IMR-90 (cell line): ENCODE data around the gene LYSMD4. TPM values are rescaled to one million over a fixed set of nuclear protein-coding genes. Genes with fewer than 3 reads are reported as not detected.

ENCODE experiments used
- ATAC-seq: fragments of 200-7000 bp; cut with Tn5 transposase; 2 replicates; pipeline ENCODE4 v1.9.1; 2020; ENCODE audit warnings: low read depth, mild to moderate bottlenecking, moderate library complexity
- BruUV-seq: library from RNA; stranded (reverse); fragments of 400-500 nt; replicated peaks from 2 replicates; lab custom pipeline; 2021; lab: Mats Ljungman, UMichigan
- CTCF ChIA-PET: fragments of 300-600 bp; formaldehyde crosslinking; extraction: SDS; loops from one replicate; lab custom pipeline; 2021; ENCODE audit warnings: antibody characterized with exemption; lab: Yijun Ruan, JAX
- POLR2A ChIA-PET: fragments of 300-600 bp; sonication (Branson Sonifier 250); formaldehyde crosslinking; loops from one replicate; lab custom pipeline; 2022; ENCODE audit warnings: antibody characterized with exemption; ENCODE audit not compliant: unreplicated experiment; lab: Charles Lee
- DNase-seq: peaks from one replicate; pipeline ENCODE4 v3.0.0; 2013
- H2AFZ ChIP-seq: replicated peaks from 2 replicates; pipeline ENCODE3; 2013; ENCODE audit warnings: low read length, mild to moderate bottlenecking; ENCODE audit not compliant: poor library complexity
- H2AK5ac ChIP-seq: 2 replicates; pipeline ENCODE4 v1.6.1; 2013; ENCODE audit warnings: low read depth, low read length, inconsistent platforms
- H2AK9ac ChIP-seq: replicated peaks from 2 replicates; pipeline ENCODE3; 2013; ENCODE audit warnings: mild to moderate bottlenecking, low read depth, low read length, moderate library complexity; ENCODE audit not compliant: poor library complexity
- H2BK120ac ChIP-seq: 2 replicates; pipeline ENCODE4 v1.6.1; 2013; ENCODE audit warnings: low read depth, low read length, inconsistent platforms
- H2BK15ac ChIP-seq: 3 replicates; pipeline ENCODE4 v1.6.1; 2013; ENCODE audit warnings: low read depth, low read length, inconsistent platforms
- H2BK20ac ChIP-seq: 2 replicates; pipeline ENCODE4 v1.6.1; 2013; ENCODE audit warnings: low read depth, mild to moderate bottlenecking, inconsistent platforms, low read length, moderate library complexity
- H2BK5ac ChIP-seq: 2 replicates; pipeline ENCODE4 v1.6.1; 2013; ENCODE audit warnings: mild to moderate bottlenecking, low read depth, low read length, inconsistent platforms; ENCODE audit not compliant: poor library complexity, severe bottlenecking
- H3K14ac ChIP-seq: replicated peaks from 2 replicates; pipeline ENCODE4 v1.6.1; 2013; ENCODE audit warnings: low read depth, low read length, inconsistent platforms
- H3K18ac ChIP-seq: 2 replicates; pipeline ENCODE4 v1.6.1; 2013; ENCODE audit warnings: low read depth, low read length, control low read depth
- H3K23ac ChIP-seq: 2 replicates; pipeline ENCODE4 v1.6.1; 2013; ENCODE audit warnings: low read depth, low read length, inconsistent platforms
- H3K27ac ChIP-seq: 2 replicates; pipeline ENCODE4 v1.5.1; 2013; ENCODE audit warnings: mild to moderate bottlenecking, control low read depth, low read length; ENCODE audit not compliant: insufficient read depth
- H3K27me3 ChIP-seq: 2 replicates; pipeline ENCODE4 v1.6.1; 2013; ENCODE audit warnings: low read length; ENCODE audit not compliant: control insufficient read depth, insufficient read depth
- H3K36me3 ChIP-seq: 2 replicates; pipeline ENCODE4 v1.6.1; 2013; ENCODE audit warnings: low read length, mixed read lengths; ENCODE audit not compliant: control insufficient read depth, insufficient read depth
- H3K4ac ChIP-seq: 2 replicates; pipeline ENCODE4 v1.6.1; 2013; ENCODE audit warnings: low read depth, low read length, inconsistent platforms
- H3K4me1 ChIP-seq: 2 replicates; pipeline ENCODE4 v1.6.1; 2013; ENCODE audit warnings: low read length, mixed read lengths; ENCODE audit not compliant: control insufficient read depth, insufficient read depth
- H3K4me2 ChIP-seq: 2 replicates; pipeline ENCODE4 v1.6.1; 2013; ENCODE audit warnings: low read depth, mild to moderate bottlenecking, control low read depth, low read length, moderate library complexity
- H3K4me3 ChIP-seq: 2 replicates; pipeline ENCODE4 v1.5.1; 2013; ENCODE audit warnings: low read depth, mild to moderate bottlenecking, control low read depth, low read length, moderate library complexity; ENCODE audit not compliant: insufficient read depth
- H3K56ac ChIP-seq: 2 replicates; pipeline ENCODE4 v1.6.1; 2013; ENCODE audit warnings: low read length, inconsistent platforms; ENCODE audit not compliant: insufficient read depth; ENCODE audit errors: extremely low read depth
- H3K79me1 ChIP-seq, 2 experiments: 2 replicates each; pipeline ENCODE4 v1.6.1; 2013; ENCODE audit warnings: low read length in 2 of 2, inconsistent platforms in 1 of 2, low read depth in 1 of 2
- H3K9ac ChIP-seq: 2 replicates; pipeline ENCODE4 v1.6.1; 2013; ENCODE audit warnings: low read depth, low read length, control low read depth
- H3K9me1 ChIP-seq: 2 replicates; pipeline ENCODE4 v1.6.1; 2013; ENCODE audit warnings: low read length, inconsistent platforms; ENCODE audit not compliant: insufficient read depth
- H3K9me3 ChIP-seq: 2 replicates; pipeline ENCODE4 v1.6.1; 2013; ENCODE audit warnings: low read length; ENCODE audit not compliant: control insufficient read depth, insufficient read depth
- H4K20me1 ChIP-seq: 2 replicates; pipeline ENCODE4 v1.6.1; 2013; ENCODE audit warnings: low read length, inconsistent platforms; ENCODE audit not compliant: insufficient read depth
- H4K5ac ChIP-seq: 2 replicates; pipeline ENCODE4 v1.6.1; 2013; ENCODE audit warnings: mild to moderate bottlenecking, low read depth, low read length, control low read depth
- H4K8ac ChIP-seq, 2 experiments: 2 replicates each; pipeline ENCODE4 v1.6.1; 2013; ENCODE audit warnings: low read depth in 2 of 2, low read length in 2 of 2, control low read depth in 1 of 2, inconsistent platforms in 1 of 2
- H4K91ac ChIP-seq: 2 replicates; pipeline ENCODE4 v1.6.1; 2013; ENCODE audit warnings: low read depth, low read length, inconsistent platforms; ENCODE audit not compliant: insufficient read depth
- BHLHE40 ChIP-seq: fragments of 150-350 bp; IDR thresholded peaks from 2 replicates; pipeline ENCODE4 v1.6.1; 2016; ENCODE audit warnings: mild to moderate bottlenecking, low read depth, low read length
- CEBPB ChIP-seq: IDR thresholded peaks from 2 replicates; pipeline ENCODE4 v1.6.1; 2012; ENCODE audit warnings: low read depth, low read length, improper control_type of control experiment
- CHD1 ChIP-seq: IDR thresholded peaks from 2 replicates; pipeline ENCODE4 v1.6.1; 2012; ENCODE audit warnings: low read depth, low read length, improper control_type of control experiment
- CTCF ChIP-seq: conservative IDR thresholded peaks from 2 replicates; pipeline ENCODE4 v1.5.1; 2012; ENCODE audit warnings: mild to moderate bottlenecking, low read depth, low read length, improper control_type of control experiment
- ELK1 ChIP-seq: fragments of 150-350 bp; IDR thresholded peaks from 2 replicates; pipeline ENCODE4 v1.6.1; 2016; ENCODE audit warnings: low read depth, mild to moderate bottlenecking, low read length, moderate library complexity, borderline replicate concordance
- FOS ChIP-seq: fragments of 150-350 bp; IDR thresholded peaks from 2 replicates; pipeline ENCODE4 v1.6.1; 2016; ENCODE audit warnings: low read depth, low read length
- MAFK ChIP-seq: IDR thresholded peaks from 2 replicates; pipeline ENCODE4 v1.6.1; 2012; ENCODE audit warnings: low read depth, low read length, improper control_type of control experiment
- MAZ ChIP-seq: IDR thresholded peaks from 2 replicates; pipeline ENCODE4 v1.6.1; 2012; ENCODE audit warnings: low read depth, mild to moderate bottlenecking, low read length, improper control_type of control experiment, moderate library complexity, borderline replicate concordance
- MXI1 ChIP-seq: IDR thresholded peaks from 2 replicates; pipeline ENCODE4 v1.6.1; 2012; ENCODE audit warnings: low read depth, mild to moderate bottlenecking, low read length, moderate library complexity, borderline replicate concordance
- NFE2L2 ChIP-seq: fragments of 150-350 bp; IDR thresholded peaks from 2 replicates; pipeline ENCODE4 v1.6.1; 2016; ENCODE audit warnings: low read depth, mild to moderate bottlenecking, low read length
- POLR2A ChIP-seq: IDR thresholded peaks from 2 replicates; pipeline ENCODE4 v1.6.1; 2012; ENCODE audit warnings: mild to moderate bottlenecking, low read depth, low read length
- RAD21 ChIP-seq: IDR thresholded peaks from 2 replicates; pipeline ENCODE4 v1.6.1; 2012; ENCODE audit warnings: low read length, improper control_type of control experiment
- RCOR1 ChIP-seq: IDR thresholded peaks from 2 replicates; pipeline ENCODE4 v1.6.1; 2012; ENCODE audit warnings: mild to moderate bottlenecking, low read length, improper control_type of control experiment; ENCODE audit not compliant: insufficient replicate concordance
- RFX5 ChIP-seq: IDR thresholded peaks from 2 replicates; pipeline ENCODE4 v1.8.0; 2012; ENCODE audit warnings: low read depth, mild to moderate bottlenecking, low read length, moderate library complexity
- SMC3 ChIP-seq: fragments of 150-350 bp; IDR thresholded peaks from 2 replicates; pipeline ENCODE4 v1.6.1; 2016; ENCODE audit warnings: low read depth, mild to moderate bottlenecking, antibody characterized with exemption, low read length, moderate library complexity
- USF2 ChIP-seq: fragments of 150-350 bp; IDR thresholded peaks from 2 replicates; pipeline ENCODE4 v1.6.1; 2017; ENCODE audit warnings: mild to moderate bottlenecking, antibody characterized with exemption, low read length, low read depth
- WGBS, 2 experiments: methylation state at CpG; one replicate each; pipeline versions ENCODE4 v1.1.5 to v1.1.7; 2013; ENCODE audit warnings: missing lambda C conversion rate in 2 of 2; ENCODE audit not compliant: insufficient read length in 1 of 2; ENCODE audit errors: extremely low coverage in 2 of 2; 5-methylcytosine and 5-hydroxymethylcytosine counted together
- dilution Hi-C: fragments of 300-500 bp; cut with HindIII; formaldehyde crosslinking; loops from one replicate; pipeline ENCODE4 v1.14.3; 2018; ENCODE audit warnings: low sequenced_read_pairs; ENCODE audit not compliant: unreplicated experiment
- in situ Hi-C: fragments of 300-500 bp; cut with MboI; formaldehyde crosslinking; loops from 3 replicates; pipeline ENCODE4 v1.14.3; 2019; ENCODE audit warnings: low sequenced_read_pairs, inconsistent platforms, mixed read lengths
- intact Hi-C: fragments of 100-400 bp; cut with micrococcal nuclease; formaldehyde crosslinking; loops from 2 replicates; pipeline ENCODE4 v1.10.0; 2022
- polyA plus RNA-seq, 3 experiments: library from polyadenylated mRNA; depleted of rRNA; stranded (reverse); fragments of >200 nt; gene quantifications; 2 replicates each; pipeline ENCODE4 v1.2.3, GENCODE V29; 2012; ENCODE audit warnings: low replicate concordance in 1 of 3
- total RNA-seq: library from RNA; depleted of rRNA; stranded (reverse); fragments of >200 nt; gene quantifications from 2 replicates; pipeline ENCODE4 v1.2.3, GENCODE V29; 2012

Gene LYSMD4
- total and polyA plus RNA-seq, 2 of the 4 experiments (the other 2 are of a cell fraction): 4.5 to 5.0 TPM

- DNase-seq (no peak), ATAC-seq (no peak)
- Histone ChIP-seq H2BK20ac (no peak overlapping the region), H2AK9ac (no peak overlapping the region), H3K4me2 (no peak overlapping the region), H3K4ac (no peak overlapping the region), H4K20me1 (no peaks in the 10 kb centered on the region), H4K8ac (no peak overlapping the region), H3K9me1 (no peaks in the 10 kb centered on the region), H3K18ac (no peak overlapping the region), H3K9ac (no peak overlapping the region), H3K27ac (no peak overlapping the region), H3K14ac (no peak overlapping the region), H3K9me3 (no peaks in the 10 kb centered on the region; the same call in 1 of the 2 replicates), H4K91ac (no peak overlapping the region), H3K36me3 (peaks cover 7% of the 10 kb centered on the region; the same call in 1 of the 2 replicates), H3K27me3 (no peaks in the 10 kb centered on the region), H4K5ac (no peak overlapping the region), H3K4me1 (peaks cover 4% of the 10 kb centered on the region), H3K56ac (no peak overlapping the region), H2BK15ac (no peak overlapping the region), H2AFZ (no peak overlapping the region), H2AK5ac (no peak overlapping the region), H3K79me1 (peaks cover 0 to 14% of the 10 kb centered on the region in 2 experiments; a peak in 3 of 4 replicates), H3K4me3 (no peak overlapping the region), H2BK120ac (no peak overlapping the region), H2BK5ac (no peak overlapping the region), H3K23ac (no peak overlapping the region)
- TF ChIP-seq USF2 (no peak), MAZ (no peak), POLR2A (no peak), FOS (no peak), MAFK (no peak), CTCF (no peak), RFX5 (no peak), ELK1 (no peak), CEBPB (no peak), CHD1 (no peak), NFE2L2 (no peak), RCOR1 (no peak), SMC3 (no peak), BHLHE40 (no peak), RAD21 (no peak), MXI1 (no peak)
- in situ Hi-C loops (loop anchor here (25.0 kb wide), 1 partner anchor 617 kb away; the partner anchor contains the start of gene SYNM), intact Hi-C loops (no loop called here), dilution Hi-C loops (no loop called here)
- no TSS peak for BruUV-seq
- WGBS, 2 experiments: 60% methylated on average over 2 of the region's 6 CpGs; no CpG with 5 or more reads in 1 of the 2 experiments
- ChIA-PET POLR2A (interaction anchor here (1.3 kb wide), 1 partner anchor 454 kb away, joined by 3 read pairs; no protein-coding TSS in a partner anchor), CTCF (interaction anchor here (0.7 to 1.3 kb wide), 2 partner anchors 442 to 457 kb away, joined by 3 to 9 read pairs; no protein-coding TSS in a partner anchor)
Observed at GRCh38 chr15:99728916-99729315, 4.3 kb downstream of the LYSMD4 start.
